ENCODE data around the gene RAP1GAP.

RAP1GAP gene

GRCh38 chr1:21647431-21648351 is 21.5 kb downstream of the RAP1GAP start:
- peak; percentile 84 for ATAC-seq (ENCODE audit: insufficient read depth, low read depth)
- Histone ChIP-seq H3K4me2 (ENCODE audit: insufficient read depth, low read length) (no peak overlapping the region), H3K9ac (ENCODE audit: low read depth, low read length) (no peak overlapping the region), H4K20me1 (ENCODE audit: insufficient read depth, low read length) (peaks cover 28% of the 10 kb centered on the region), H2AFZ (ENCODE audit: low read depth, low read length) (no peak overlapping the region), H3K79me2 (ENCODE audit: insufficient read depth, low read length) (no peaks in the 10 kb centered on the region), H3K4me1 (ENCODE audit: insufficient read depth, low read length) (no peaks in the 10 kb centered on the region), H3K27ac (ENCODE audit: low read length) (no peak overlapping the region), H3K4me3 (ENCODE audit: low read depth in 1 of 2, low read length in 2 of 2) (no peak overlapping the region), H3K36me3 (ENCODE audit: insufficient read depth, low read length) (no peaks in the 10 kb centered on the region), H3K9me3 (ENCODE audit: insufficient read depth, low read length, severe bottlenecking) (no peaks in the 10 kb centered on the region), H3K27me3 (ENCODE audit: insufficient read depth, low read length, poor library complexity) (no peaks in the 10 kb centered on the region)
- peak; percentile 66 for DNase-seq
- TF ChIP-seq CTCF (IDR thresholded peaks at IDR 0.05; ENCODE audit: borderline replicate concordance, extremely low read depth, low read length, poor library complexity, severe bottlenecking) (no peak), EZH2 (IDR thresholded peaks at IDR 0.05; ENCODE audit: borderline replicate concordance, low read depth, low read length, severe bottlenecking) (no peak)

GRCh38 chr1:21645550-21645949 is 23.6 kb downstream of the RAP1GAP start:
- no peaks in the 10 kb centered on the region for H3K27me3 ChIP-seq (ENCODE audit: insufficient read depth, low read length, poor library complexity)
- ATAC-seq (ENCODE audit: insufficient read depth, low read depth) (no peak), DNase-seq (no peak)
- no peaks in the 10 kb centered on the region for H3K9me3 ChIP-seq (ENCODE audit: insufficient read depth, low read length, severe bottlenecking)
- H3K4me2 ChIP-seq (ENCODE audit: insufficient read depth, low read length): no peak overlapping the region
- H4K20me1 ChIP-seq (ENCODE audit: insufficient read depth, low read length): peaks cover 23% of the 10 kb centered on the region; the same call in 1 of the 2 replicates
- H3K27ac ChIP-seq (ENCODE audit: low read length): no peak overlapping the region
- no peaks in the 10 kb centered on the region for H3K4me1 ChIP-seq (ENCODE audit: insufficient read depth, low read length)
- no peak overlapping the region for H3K4me3 ChIP-seq (ENCODE audit: low read depth in 1 of 2, low read length in 2 of 2)
- H3K9ac ChIP-seq (ENCODE audit: low read depth, low read length): no peak overlapping the region
- H3K79me2 ChIP-seq (ENCODE audit: insufficient read depth, low read length): no peaks in the 10 kb centered on the region
- H3K36me3 ChIP-seq (ENCODE audit: insufficient read depth, low read length): no peaks in the 10 kb centered on the region
- TF ChIP-seq EZH2 (IDR thresholded peaks at IDR 0.05; ENCODE audit: borderline replicate concordance, low read depth, low read length, severe bottlenecking) (no peak), CTCF (IDR thresholded peaks at IDR 0.05; ENCODE audit: borderline replicate concordance, extremely low read depth, low read length, poor library complexity, severe bottlenecking) (no peak)
- H2AFZ ChIP-seq (ENCODE audit: low read depth, low read length): no peak overlapping the region

GRCh38 chr1:21644906-21645305 is 24.3 kb downstream of the RAP1GAP start:
- Histone ChIP-seq H3K79me2 (ENCODE audit: insufficient read depth, low read length) (no peaks in the 10 kb centered on the region), H3K27ac (ENCODE audit: low read length) (no peak overlapping the region), H4K20me1 (ENCODE audit: insufficient read depth, low read length) (peaks cover 23% of the 10 kb centered on the region; the same call in 1 of the 2 replicates), H3K9ac (ENCODE audit: low read depth, low read length) (no peak overlapping the region), H2AFZ (ENCODE audit: low read depth, low read length) (no peak overlapping the region), H3K9me3 (ENCODE audit: insufficient read depth, low read length, severe bottlenecking) (no peaks in the 10 kb centered on the region), H3K4me3 (ENCODE audit: low read depth in 1 of 2, low read length in 2 of 2) (no peak overlapping the region), H3K27me3 (ENCODE audit: insufficient read depth, low read length, poor library complexity) (no peaks in the 10 kb centered on the region), H3K36me3 (ENCODE audit: insufficient read depth, low read length) (no peaks in the 10 kb centered on the region), H3K4me2 (ENCODE audit: insufficient read depth, low read length) (no peak overlapping the region), H3K4me1 (ENCODE audit: insufficient read depth, low read length) (no peaks in the 10 kb centered on the region)
- no peak for DNase-seq
- ATAC-seq (ENCODE audit: insufficient read depth, low read depth): no peak
- no peak for TF ChIP-seq CTCF (IDR thresholded peaks at IDR 0.05; ENCODE audit: borderline replicate concordance, extremely low read depth, low read length, poor library complexity, severe bottlenecking)
- TF ChIP-seq EZH2 (IDR thresholded peaks at IDR 0.05; ENCODE audit: borderline replicate concordance, low read depth, low read length, severe bottlenecking): no peak
